Ishikawa (cell line): ENCODE results near the gene MUS81.

Experiments
- CEBPB ChIP-seq: IDR thresholded peaks from 2 replicates; pipeline ENCODE4 v1.6.1; 2012
- CREB1 ChIP-seq: IDR thresholded peaks from 2 replicates; pipeline ENCODE4 v1.6.1; 2012; ENCODE audit warnings: low read depth
- EGR1 ChIP-seq: IDR thresholded peaks from 2 replicates; pipeline ENCODE4 v1.6.1; 2012
- EP300 ChIP-seq: IDR thresholded peaks from 2 replicates; pipeline ENCODE4 v1.6.1; 2012; ENCODE audit warnings: borderline replicate concordance
- MAX ChIP-seq: IDR thresholded peaks from 2 replicates; pipeline ENCODE4 v1.6.1; 2012
- RAD21 ChIP-seq: IDR thresholded peaks from 2 replicates; pipeline ENCODE4 v1.6.1; 2012; ENCODE audit warnings: low read depth
- TAF1 ChIP-seq: IDR thresholded peaks from 2 replicates; pipeline ENCODE4 v1.6.1; 2012; ENCODE audit warnings: low read depth, mild to moderate bottlenecking
- TEAD4 ChIP-seq: IDR thresholded peaks from 2 replicates; pipeline ENCODE4 v1.6.1; 2012
- USF1 ChIP-seq: IDR thresholded peaks from 2 replicates; pipeline ENCODE4 v1.6.1; 2012
- ZBTB7A ChIP-seq: IDR thresholded peaks from 2 replicates; pipeline ENCODE4 v1.6.1; 2012; ENCODE audit warnings: low read depth

GRCh38 chr11:65888163-65888814 lies 28.1 kb downstream of the MUS81 start, which contains the start of gene FIBP:
- TF ChIP-seq EP300 (no peak), ZBTB7A (0 out of 2 replicates have a peak, but pooled peaks have one; percentile 34), CREB1 (peak; percentile 68; the same call in 1 of the 2 replicates), CEBPB (no peak), TAF1 (peak; percentile 78), RAD21 (0 out of 2 replicates have a peak, but pooled peaks have one; percentile 21), MAX (peak; percentile 65), TEAD4 (peak; percentile 48; the same call in 1 of the 2 replicates), EGR1 (no peak), USF1 (peak; percentile 16; the same call in 1 of the 2 replicates)
